Stimulated activated CD4-positive, alpha-beta T cell treated with anti-CD3 and anti-CD28 coated beads, Interleukin-12 subunit alpha, Interleukin-12 subunit beta, amount 100 ng/mL, for 4 hours (primary cell): ENCODE measurements around the gene PHF23.

Experiments
- DNase-seq: peaks from one replicate; pipeline ENCODE4 v3.0.0-alpha.2; 2020

The PHF23 gene

GRCh38 chr17:7237761-7238419 is 1.4 kb downstream of the PHF23 start:
- DNase-seq, result peak; percentile 91

GRCh38 chr17:7237266-7237760 is 1.9 kb downstream of the PHF23 start:
- DNase-seq, result no peak

GRCh38 chr17:7236808-7237207 is 2.4 kb downstream of the PHF23 start:
- DNase-seq, result no peak

DNA sequence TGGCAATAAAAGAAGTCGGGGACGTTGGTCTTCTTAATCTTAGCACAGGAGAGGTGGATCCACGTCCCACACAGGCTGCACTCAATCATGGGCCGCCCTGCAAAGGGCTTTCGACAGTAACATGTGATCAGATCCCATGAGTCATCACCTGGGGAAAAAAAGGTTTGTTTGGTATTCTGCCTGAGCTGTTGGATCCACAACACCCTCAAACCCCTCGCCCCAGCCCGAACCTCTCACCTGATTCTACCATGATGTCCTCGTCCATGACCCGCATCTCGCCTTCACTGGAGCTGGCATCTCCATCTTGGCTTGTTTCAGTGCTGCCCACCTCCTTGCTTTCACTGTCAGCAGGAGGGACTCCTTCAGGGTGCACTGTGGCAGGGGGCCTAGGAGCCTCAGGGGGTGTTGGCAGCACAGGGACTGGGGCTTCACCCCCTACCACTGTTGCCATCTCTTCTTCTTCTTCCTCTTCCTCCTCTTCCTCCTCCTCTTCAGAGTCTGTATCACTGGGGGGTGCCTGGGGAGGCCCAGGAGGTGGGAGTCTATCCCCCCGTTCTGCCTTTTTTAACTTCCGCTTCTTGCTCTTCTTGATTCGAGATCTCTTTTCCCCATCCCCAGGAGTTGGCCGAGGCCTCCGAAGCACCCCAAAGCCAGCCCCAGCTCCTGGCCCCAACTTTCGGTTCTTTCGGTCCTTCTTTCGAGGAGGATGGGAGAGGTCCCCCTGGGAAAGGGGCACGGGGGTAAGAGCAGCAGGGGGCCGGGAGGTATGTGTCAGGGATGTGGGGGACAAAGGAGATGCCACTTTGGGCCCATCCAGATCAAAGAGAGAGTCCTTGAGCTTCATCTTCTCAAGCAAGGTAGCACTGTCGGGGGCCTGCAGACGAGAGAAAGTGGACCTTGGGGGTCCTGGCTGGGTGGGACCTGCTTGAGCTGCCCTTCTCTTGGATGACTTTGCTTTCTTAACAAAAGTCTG is 3.3 kb downstream of the PHF23 start:
- no peak for DNase-seq

DNA sequence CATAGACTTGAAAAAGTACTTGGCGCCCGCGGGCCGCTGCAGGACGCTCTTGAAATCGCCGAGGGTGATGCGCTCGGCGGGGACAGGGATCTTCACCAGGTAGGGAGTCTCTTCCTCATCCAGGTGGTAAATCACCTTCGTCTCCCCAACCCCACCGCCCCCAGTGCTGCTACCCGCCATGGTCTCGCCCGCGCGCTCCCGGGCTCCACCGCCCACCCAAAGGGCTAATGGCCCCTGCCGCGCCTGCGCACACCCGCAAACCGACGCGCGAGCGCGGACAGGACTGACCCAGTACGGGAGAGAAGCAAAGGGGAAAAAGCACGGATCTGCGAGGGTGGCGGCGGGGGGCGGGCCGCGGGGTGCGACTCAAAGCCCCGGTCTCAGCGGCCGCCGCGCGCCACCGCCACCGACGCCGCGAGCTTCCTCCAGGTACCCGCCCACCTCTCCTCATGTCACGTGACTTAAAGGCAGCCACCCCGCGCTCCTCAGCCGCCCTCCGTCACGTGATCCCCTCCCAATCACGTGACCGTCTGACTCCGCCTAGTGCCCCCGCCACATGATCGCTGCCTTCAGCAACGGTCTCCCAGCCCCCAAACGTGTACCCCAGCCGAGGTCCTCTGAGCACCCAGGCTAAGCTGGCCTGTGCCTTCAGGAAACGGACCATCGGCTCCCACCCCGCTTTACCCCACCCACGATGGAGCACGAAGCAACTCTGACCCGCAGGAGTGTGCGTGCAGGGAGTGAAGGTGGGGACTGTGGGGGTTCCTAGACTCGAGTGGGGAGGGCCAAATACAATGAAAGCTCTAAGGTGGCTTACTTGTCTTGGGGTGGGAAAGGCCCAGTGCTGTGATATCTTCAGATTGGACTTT is 4.9 kb downstream of the PHF23 start, which contains the start of gene DVL2:
TSS of gene DVL2 (minus strand) at position 435 of the 869 bp plus-strand sequence. CDS start at position 180, 255 bp downstream.
- DNase-seq, result peak; percentile 93

DNA sequence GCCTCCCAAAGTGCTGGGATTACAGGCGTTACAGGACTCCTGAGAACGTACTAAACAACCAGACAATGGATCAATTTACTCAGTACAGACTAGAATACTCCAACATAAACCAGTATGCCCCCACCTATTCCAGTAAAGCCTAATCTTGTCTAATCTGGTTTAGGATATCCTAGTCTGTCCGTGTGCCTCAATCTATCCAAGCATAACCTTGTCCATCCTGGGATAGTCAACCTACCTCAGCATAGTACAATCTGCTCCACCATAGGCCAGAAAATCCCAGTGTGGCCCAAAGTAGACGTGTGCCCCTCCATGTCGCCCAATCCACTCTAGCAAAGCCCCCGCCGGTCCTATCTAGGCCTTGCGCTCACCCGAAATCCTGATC is 5.6 kb downstream of the PHF23 start:
- no peak for DNase-seq

GRCh38 chr17:7232114-7232513 is 7.1 kb downstream of the PHF23 start:
- DNase-seq, result no peak

DNA sequence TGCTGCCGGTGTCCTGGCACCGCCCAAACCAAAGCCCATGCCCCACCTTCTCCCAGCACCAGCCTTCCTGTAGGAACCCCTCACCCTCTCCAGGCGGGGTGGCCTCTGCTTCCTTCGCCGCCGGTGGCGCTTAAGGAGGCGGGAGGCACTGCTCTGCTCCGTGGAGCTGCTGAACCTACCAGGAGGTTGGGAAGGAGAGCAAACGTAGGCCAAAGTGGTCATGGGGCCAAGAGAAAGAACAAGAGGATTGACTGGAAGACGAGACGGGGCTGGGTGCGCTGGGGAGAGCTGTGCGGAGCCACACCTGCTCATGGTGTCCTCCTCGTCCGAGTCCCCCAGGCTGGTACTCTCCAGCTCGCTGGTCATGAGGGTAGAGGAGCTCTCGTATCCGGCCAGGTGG is 9.8 kb downstream of the PHF23 start:
- no peak for DNase-seq

DNA sequence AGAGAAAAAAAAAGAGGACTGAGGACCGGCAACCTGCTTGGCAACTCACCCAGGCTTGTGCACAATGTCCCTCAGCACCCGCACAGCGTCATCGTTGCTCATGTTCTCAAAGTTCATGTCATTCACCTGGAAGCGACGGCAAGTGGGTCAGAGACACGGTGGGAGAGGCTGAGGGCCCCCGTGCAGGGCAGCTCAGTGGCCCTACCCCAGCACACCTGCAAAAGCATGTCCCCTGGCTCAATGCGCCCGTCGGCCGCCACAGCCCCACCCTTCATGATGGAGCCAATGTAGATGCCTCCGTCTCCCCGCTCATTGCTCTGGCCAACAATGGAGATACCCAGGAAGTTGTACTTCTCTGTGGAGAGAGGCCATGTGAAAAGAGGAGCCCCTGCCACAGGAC is 10.3 kb downstream of the PHF23 start:
- DNase-seq, result no peak

DNA sequence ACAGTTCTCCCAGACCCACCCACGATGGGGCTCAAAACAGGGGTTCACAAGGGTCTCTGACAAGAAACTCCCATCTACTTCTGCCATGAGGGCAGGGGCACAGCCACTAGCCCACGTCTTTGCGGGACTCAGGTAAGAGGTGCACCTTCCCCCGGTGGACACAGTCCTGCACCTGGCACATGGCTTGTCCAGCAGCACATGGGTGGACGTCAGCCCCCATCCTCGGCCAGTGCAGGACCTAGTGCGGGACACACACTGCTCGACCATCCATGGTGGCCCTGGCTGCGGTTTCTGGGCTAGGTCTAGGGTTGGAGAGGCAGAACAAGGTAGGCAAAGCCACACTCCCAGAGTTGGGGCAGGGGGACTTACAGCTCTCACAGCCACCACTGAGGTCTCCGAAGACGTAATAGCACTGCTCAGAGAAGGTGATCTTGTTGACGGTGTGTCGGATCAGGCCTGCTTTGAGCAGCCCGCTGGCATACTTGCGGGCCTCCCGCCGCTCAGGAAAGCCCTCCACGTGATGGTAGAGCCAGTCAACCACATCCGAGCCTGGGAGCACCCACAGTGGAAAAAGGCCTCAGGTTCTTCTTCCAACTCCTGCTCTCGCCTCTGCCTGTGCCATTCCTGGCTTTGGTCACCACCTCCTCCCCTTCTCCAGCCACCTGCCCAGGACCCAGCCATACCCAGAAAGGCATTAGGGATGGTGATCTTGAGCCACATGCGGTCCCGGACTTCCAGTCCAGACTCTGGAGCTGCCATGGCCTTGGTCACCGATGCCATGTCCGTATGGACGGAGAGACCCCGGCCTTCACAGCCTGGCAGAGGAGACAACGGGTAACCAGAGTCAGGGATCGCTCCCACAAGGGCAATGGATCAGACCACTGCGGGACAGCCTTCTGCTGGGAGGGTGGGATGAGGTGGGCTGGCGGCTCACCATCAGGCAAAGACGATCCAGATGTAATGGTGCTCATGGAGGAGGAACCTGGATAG is 12.2 kb downstream of the PHF23 start:
- DNase-seq, result no peak

- no peak for DNase-seq
Observed at GRCh38 chr17:7225711-7226331, 13.4 kb downstream of the PHF23 start.

GRCh38 chr17:7224661-7225111 is 14.6 kb downstream of the PHF23 start:
- DNase-seq, result no peak

DNA sequence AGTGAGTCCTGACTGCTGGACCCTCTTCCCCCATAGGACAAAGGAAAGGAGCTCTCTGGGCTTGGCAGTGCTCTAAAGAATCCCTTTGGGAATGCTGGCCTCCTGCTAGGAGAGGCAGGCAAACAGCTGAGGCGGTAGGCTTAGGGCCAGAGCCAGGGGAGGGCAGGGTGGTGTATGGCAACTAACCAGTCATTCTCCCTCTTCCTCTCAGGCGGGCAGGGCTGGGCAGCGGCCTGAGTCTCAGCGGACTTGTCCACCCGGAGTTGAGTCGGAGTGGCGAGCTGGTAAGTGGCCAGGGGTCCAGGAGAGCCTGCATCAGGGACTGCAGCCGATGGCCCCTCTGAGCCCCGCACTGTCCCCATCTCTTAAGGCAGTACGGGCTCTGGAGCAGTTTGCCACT is 15.1 kb downstream of the PHF23 start:
- DNase-seq, result no peak

DNA sequence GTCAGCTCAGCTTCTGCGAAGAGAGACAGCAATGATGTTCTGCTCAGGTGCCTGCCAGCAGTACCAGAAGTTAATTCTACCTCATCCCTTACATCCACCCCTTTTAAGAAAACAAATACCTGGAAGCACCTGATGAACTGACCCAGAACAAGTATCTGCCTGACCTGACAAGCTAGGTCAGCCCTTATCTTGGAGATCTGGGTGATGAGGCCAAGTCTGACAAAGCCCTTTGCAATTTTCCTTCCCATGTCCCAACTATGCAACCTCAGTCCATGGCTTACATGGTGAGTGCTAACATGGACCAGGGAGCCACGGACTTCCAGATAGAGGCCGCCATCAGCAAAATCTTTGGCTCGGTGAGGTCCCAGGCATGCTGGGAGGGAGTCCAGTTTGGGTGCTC is 15.9 kb downstream of the PHF23 start:
- no peak for DNase-seq

GRCh38 chr17:7222972-7223292 is 16.3 kb downstream of the PHF23 start:
- DNase-seq, result no peak

DNA sequence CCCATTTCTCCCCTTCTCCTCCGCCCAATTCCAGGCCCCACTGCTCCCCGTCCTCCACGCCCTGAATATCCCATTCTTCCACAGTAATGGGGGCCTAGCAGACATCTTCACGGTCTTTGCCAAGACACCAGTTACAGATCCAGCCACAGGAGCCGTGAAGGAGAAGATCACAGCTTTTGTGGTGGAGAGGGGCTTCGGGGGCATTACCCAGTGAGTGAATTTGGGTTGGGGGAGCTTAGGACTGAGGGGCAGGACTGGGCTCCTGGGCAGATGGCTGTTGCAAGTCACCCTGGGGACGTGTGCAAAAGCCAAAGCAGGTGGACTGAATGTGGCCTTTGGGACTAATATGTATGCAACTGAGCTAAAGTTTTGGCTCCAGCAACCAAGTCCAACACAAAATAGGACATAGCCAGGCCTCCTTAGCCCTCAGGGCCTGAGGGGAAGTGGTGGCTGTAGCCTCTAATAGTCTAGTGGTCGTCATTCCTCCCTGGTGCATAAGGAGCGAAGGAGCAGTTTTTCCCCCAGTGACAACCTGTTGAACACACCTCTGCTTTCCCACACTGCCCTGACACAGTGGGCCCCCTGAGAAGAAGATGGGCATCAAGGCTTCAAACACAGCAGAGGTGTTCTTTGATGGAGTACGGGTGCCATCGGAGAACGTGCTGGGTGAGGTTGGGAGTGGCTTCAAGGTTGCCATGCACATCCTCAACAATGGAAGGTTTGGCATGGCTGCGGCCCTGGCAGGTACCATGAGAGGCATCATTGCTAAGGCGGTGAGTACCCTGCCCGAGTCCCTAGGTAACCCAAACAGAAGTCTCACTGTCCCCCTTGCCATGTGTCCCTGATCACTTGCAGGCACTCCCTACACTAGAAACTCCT is 16.9 kb downstream of the PHF23 start:
- no peak for DNase-seq

DNA sequence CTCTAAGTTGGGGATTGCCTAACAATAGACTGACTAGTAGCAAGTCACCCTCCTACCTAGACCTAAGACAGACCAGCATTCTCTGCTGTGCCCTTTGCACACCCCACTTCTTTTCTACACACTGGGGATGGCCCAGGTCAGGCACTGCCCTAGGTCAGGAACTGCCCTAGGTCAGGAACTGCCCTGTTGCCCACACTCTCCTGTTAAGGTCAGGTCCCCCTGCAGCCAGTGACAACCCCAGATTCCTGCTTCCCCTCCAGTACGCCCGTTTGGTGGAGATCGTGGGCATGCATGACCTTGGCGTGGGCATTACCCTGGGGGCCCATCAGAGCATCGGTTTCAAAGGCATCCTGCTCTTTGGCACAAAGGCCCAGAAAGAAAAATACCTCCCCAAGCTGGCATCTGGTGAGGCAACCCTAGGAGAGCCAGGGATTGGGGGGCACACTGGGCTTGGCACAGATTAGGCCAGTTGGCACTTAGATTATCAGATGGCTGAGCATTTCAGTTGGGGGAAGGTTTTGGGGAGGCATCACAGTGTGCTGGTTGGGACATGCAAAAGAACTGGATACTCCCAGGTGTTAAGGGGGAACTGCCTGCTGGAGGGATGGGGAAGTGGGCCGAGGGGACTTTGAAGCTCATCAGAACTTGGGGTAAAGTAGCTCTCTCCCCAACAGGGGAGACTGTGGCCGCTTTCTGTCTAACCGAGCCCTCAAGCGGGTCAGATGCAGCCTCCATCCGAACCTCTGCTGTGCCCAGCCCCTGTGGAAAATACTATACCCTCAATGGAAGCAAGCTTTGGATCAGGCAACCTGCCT is 17.8 kb downstream of the PHF23 start:
- no peak for DNase-seq

DNA sequence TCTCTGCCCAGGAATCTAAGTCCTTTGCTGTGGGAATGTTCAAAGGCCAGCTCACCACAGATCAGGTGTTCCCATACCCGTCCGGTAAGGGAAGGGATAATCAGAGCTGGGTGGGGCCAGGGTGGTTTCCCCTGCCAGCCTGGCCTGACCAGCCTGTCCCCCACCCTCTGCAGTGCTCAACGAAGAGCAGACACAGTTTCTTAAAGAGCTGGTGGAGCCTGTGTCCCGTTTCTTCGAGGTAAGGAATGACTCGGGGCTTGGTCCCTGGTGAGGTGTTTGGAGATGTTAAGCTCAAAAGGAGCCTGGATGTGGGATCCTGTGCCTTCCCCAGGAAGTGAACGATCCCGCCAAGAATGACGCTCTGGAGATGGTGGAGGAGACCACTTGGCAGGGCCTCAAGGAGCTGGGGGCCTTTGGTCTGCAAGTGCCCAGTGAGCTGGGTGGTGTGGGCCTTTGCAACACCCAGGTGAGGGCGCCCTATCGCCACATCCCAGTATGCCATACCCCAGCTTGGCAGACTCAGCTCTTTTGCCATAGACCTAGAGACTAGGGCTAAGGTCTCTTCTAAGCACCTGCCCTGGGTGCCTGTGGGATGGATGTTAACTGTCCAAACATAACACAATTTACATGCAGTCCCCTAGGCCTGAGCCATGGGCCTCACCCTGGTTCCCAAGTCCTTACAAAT is 18.5 kb downstream of the PHF23 start:
- peak; percentile 47 for DNase-seq
